ENCODE measurements around the gene PCSK4. TPM values are rescaled to one million over a fixed set of nuclear protein-coding genes. Genes with fewer than 3 reads are reported as not detected.

Gene PCSK4
- total RNA-seq, 1 experiment from 2014 or later: 11.1 TPM

DNA sequence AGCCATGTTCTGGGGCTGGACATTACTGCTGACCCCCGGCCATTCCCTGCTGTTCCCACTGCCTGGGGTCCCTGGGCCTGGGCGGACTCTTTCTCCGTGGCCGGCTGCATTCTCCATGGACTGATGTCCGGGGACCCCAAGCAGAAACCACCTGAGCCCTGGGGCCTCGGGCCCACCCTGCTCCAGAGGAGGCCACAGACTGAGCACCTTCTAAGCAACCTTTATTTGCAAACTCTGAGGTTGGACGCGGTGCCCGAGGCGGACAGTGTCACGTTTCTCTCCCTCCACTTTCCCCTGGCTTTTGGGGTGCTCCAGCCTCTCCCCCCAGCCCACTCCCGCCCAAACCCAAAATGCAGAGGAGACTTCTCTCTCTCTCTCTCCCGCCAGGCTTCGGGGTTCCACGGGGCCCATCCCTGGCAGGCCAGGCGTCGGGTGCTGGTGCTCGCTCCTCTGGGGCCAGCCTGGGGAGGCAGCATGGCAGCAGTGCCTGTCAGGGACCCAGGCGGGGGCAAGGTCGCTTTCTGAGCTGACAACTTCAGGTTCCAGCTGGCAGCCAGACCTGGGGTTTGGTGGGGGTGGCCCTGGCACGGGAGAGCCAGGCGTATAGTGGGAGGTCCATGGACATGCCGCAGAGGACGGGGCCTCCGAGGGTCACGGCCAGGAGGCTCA is 8.8 kb downstream of the PCSK4 start:
- intact Hi-C loops (cut with micrococcal nuclease): no loop called here
- Histone ChIP-seq H3K9me3 (ENCODE audit: control insufficient read depth in 1 of 2, insufficient read depth in 1 of 2, low read depth in 1 of 2, low read length in 2 of 2) (no peaks in the 10 kb centered on the region), H4K20me1 (ENCODE audit: insufficient read depth) (no peaks in the 10 kb centered on the region), H3K27ac (ENCODE audit: low read depth, low read length) (no peak overlapping the region), H3K36me3 (ENCODE audit: control insufficient read depth in 1 of 2, insufficient read depth in 2 of 2, low read length in 2 of 2) (peaks cover 0 to 5% of the 10 kb centered on the region in 2 experiments; a peak in 2 of 4 replicates), H3K9ac (ENCODE audit: low read length) (no peak overlapping the region), H3K4me2 (ENCODE audit: low read length) (no peak overlapping the region), H3K79me2 (ENCODE audit: insufficient read depth, low read length) (peaks cover 25% of the 10 kb centered on the region), H3K4me3 (replicated peaks in 1 of 2; ENCODE audit: low read depth in 1 of 2, low read length in 2 of 2) (no peak overlapping the region), H3K27me3 (ENCODE audit: insufficient read depth, low read length) (no peaks in the 10 kb centered on the region), H3K4me1 (ENCODE audit: control insufficient read depth in 1 of 2, insufficient read depth in 2 of 2, low read length in 2 of 2) (peaks cover 5 to 21% of the 10 kb centered on the region in 2 experiments; a peak in 3 of 4 replicates), H2AFZ (ENCODE audit: low read depth, low read length, poor library complexity, severe bottlenecking) (no peak overlapping the region), H3K9me2 (ENCODE audit: insufficient read depth) (no peaks in the 10 kb centered on the region)
- RAD21 ChIA-PET (ENCODE audit: low non-redundant PET in 1 of 2, low total read pairs in 2 of 2, uncharacterized antibody in 2 of 2, unreplicated experiment in 2 of 2): no interaction called here
- CTCF ChIA-PET: no interaction called here
- POLR2A ChIA-PET: no interaction called here
- DNase-seq (ENCODE audit: low read depth, low spot score): no peak
- ATAC-seq: no peak
- TF ChIP-seq POLR2A (IDR thresholded peaks at IDR 0.05; ENCODE audit: borderline replicate concordance, extremely low read depth, insufficient read depth, insufficient read length) (no peak), EZH2phosphoT487 (IDR thresholded peaks at IDR 0.05; ENCODE audit: borderline replicate concordance) (no peak), ATF3 (IDR thresholded peaks at IDR 0.05) (no peak), JUND (IDR thresholded peaks at IDR 0.05) (no peak), TCF7L2 (IDR thresholded peaks at IDR 0.05; ENCODE audit: borderline replicate concordance, extremely low read depth, insufficient read depth, insufficient read length) (no peak), ZNF274 (IDR thresholded peaks at IDR 0.05; ENCODE audit: low read depth, low read length) (no peak)
- TF ChIP-seq, protein P1, sequence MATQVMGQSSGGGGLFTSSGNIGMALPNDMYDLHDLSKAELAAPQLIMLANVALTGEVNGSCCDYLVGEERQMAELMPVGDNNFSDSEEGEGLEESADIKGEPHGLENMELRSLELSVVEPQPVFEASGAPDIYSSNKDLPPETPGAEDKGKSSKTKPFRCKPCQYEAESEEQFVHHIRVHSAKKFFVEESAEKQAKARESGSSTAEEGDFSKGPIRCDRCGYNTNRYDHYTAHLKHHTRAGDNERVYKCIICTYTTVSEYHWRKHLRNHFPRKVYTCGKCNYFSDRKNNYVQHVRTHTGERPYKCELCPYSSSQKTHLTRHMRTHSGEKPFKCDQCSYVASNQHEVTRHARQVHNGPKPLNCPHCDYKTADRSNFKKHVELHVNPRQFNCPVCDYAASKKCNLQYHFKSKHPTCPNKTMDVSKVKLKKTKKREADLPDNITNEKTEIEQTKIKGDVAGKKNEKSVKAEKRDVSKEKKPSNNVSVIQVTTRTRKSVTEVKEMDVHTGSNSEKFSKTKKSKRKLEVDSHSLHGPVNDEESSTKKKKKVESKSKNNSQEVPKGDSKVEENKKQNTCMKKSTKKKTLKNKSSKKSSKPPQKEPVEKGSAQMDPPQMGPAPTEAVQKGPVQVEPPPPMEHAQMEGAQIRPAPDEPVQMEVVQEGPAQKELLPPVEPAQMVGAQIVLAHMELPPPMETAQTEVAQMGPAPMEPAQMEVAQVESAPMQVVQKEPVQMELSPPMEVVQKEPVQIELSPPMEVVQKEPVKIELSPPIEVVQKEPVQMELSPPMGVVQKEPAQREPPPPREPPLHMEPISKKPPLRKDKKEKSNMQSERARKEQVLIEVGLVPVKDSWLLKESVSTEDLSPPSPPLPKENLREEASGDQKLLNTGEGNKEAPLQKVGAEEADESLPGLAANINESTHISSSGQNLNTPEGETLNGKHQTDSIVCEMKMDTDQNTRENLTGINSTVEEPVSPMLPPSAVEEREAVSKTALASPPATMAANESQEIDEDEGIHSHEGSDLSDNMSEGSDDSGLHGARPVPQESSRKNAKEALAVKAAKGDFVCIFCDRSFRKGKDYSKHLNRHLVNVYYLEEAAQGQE (IDR thresholded peaks at IDR 0.05; ENCODE audit: low read depth): no peak
- no TSS peak for BruUV-seq (replicated peaks)
